PC-3 (cell line): ENCODE results near the gene MAGEF1. TPM values are rescaled to one million over a fixed set of nuclear protein-coding genes. Genes with fewer than 3 reads are reported as not detected.

Experiments used
- ATAC-seq: fragments of 200-7000 bp; cut with Tn5 transposase; 2 replicates; pipeline ENCODE4 v1.9.1; 2020; ENCODE audit warnings: mild to moderate bottlenecking, moderate library complexity
- BruUV-seq: library from RNA; stranded (reverse); fragments of 400-500 nt; replicated peaks from 2 replicates; lab custom pipeline; 2021; lab: Mats Ljungman, UMichigan
- CTCF ChIA-PET: fragments of 300-600 bp; sonication (Branson Sonifier 250); formaldehyde crosslinking; loops from one replicate; lab custom pipeline; 2022; ENCODE audit warnings: antibody characterized with exemption; lab: Charles Lee
- POLR2A ChIA-PET: fragments of 300-600 bp; sonication (Branson Sonifier 250); formaldehyde crosslinking; loops from one replicate; lab custom pipeline; 2022; ENCODE audit warnings: antibody characterized with exemption; ENCODE audit not compliant: unreplicated experiment; lab: Charles Lee
- DNase-seq: peaks from one replicate; pipeline ENCODE4 v3.0.0-alpha.2; 2015
- H2AFZ ChIP-seq: fragments of 300-600 bp; sonication (generic); 2 replicates; pipeline ENCODE4 v1.6.0; 2016; ENCODE audit warnings: antibody characterized with exemption, low read length
- H3F3A ChIP-seq: fragments of 300-600 bp; sonication (generic); one replicate; pipeline ENCODE4 v1.6.0; 2017; ENCODE audit warnings: antibody characterized with exemption, low read length, control low read depth, mild to moderate bottlenecking; ENCODE audit not compliant: unreplicated experiment
- H3K27ac ChIP-seq: fragments of 300-600 bp; sonication (generic); 2 replicates; pipeline ENCODE4 v1.5.1; 2016; ENCODE audit warnings: mild to moderate bottlenecking, low read length
- H3K27me3 ChIP-seq: fragments of 300-600 bp; sonication (generic); 2 replicates; pipeline ENCODE4 v1.6.1; 2016; ENCODE audit warnings: low read length, mixed read lengths
- H3K36me3 ChIP-seq: fragments of 300-600 bp; sonication (generic); 2 replicates; pipeline ENCODE4 v1.6.1; 2016; ENCODE audit warnings: low read depth, mixed run types, low read length, mixed read lengths
- H3K4me1 ChIP-seq: fragments of 300-600 bp; sonication (generic); 2 replicates; pipeline ENCODE4 v1.5.1; 2016; ENCODE audit warnings: low read length; ENCODE audit not compliant: insufficient read depth
- H3K4me2 ChIP-seq: fragments of 300-600 bp; sonication (generic); 2 replicates; pipeline ENCODE4 v1.6.0; 2016; ENCODE audit warnings: low read length
- H3K4me3 ChIP-seq: fragments of 300-600 bp; sonication (generic); 2 replicates; pipeline ENCODE4 v1.5.1; 2016; ENCODE audit warnings: mild to moderate bottlenecking, low read length, mixed read lengths
- H3K79me2 ChIP-seq: fragments of 300-600 bp; sonication (generic); 2 replicates; pipeline ENCODE4 v1.6.1; 2017; ENCODE audit warnings: low read length, mixed read lengths
- H3K9ac ChIP-seq: fragments of 300-600 bp; sonication (generic); 2 replicates; pipeline ENCODE4 v1.6.0; 2016; ENCODE audit warnings: mild to moderate bottlenecking, low read length
- H3K9me2 ChIP-seq: fragments of 300-600 bp; sonication (generic); replicated peaks from 2 replicates; pipeline ENCODE4 v1.6.1; 2016; ENCODE audit warnings: mixed run types, low read length, mixed read lengths
- H3K9me3 ChIP-seq: fragments of 300-600 bp; sonication (generic); 2 replicates; pipeline ENCODE4 v1.6.1; 2016; ENCODE audit warnings: low read length, mixed read lengths
- H4K20me1 ChIP-seq: fragments of 300-600 bp; sonication (generic); 2 replicates; pipeline ENCODE4 v1.6.1; 2016; ENCODE audit warnings: low read length, mixed read lengths
- EZH2 ChIP-seq: fragments of 300-600 bp; sonication (generic); IDR thresholded peaks from one replicate; pipeline ENCODE4 v1.6.1; 2017; ENCODE audit warnings: antibody characterized with exemption, mild to moderate bottlenecking, low read length; ENCODE audit not compliant: unreplicated experiment
- EZH2phosphoT487 ChIP-seq: fragments of 300-600 bp; sonication (generic); IDR thresholded peaks from 2 replicates; pipeline ENCODE4 v1.6.1; 2018; ENCODE audit warnings: mild to moderate bottlenecking, antibody characterized with exemption, low read length, borderline replicate concordance
- intact Hi-C: fragments of 100-400 bp; cut with micrococcal nuclease; formaldehyde crosslinking; loops from 2 replicates; pipeline ENCODE4 v1.9.0; 2023
- total RNA-seq: library from RNA; depleted of rRNA; stranded (reverse); fragments of >200 nt; gene quantifications from 2 replicates; pipeline ENCODE4 v1.2.3, GENCODE V29; 2014
- TF ChIP-seq, protein P1 (sequence below): fragments of 300-600 bp; sonication (generic); conservative IDR thresholded peaks from 2 replicates; pipeline ENCODE4 v1.5.1; 2017; ENCODE audit warnings: antibody characterized with exemption, low read depth, mild to moderate bottlenecking, low read length

MAGEF1 gene
- total RNA-seq, 1 experiment from 2014 or later: 43.6 TPM

- Histone ChIP-seq H3K27ac (no peak overlapping the region), H3K79me2 (no peaks in the 10 kb centered on the region), H4K20me1 (no peaks in the 10 kb centered on the region), H3K4me2 (no peak overlapping the region), H3K4me1 (no peaks in the 10 kb centered on the region), H3K27me3 (no peaks in the 10 kb centered on the region), H2AFZ (no peak overlapping the region), H3F3A (no peaks in the 10 kb centered on the region), H3K9me3 (no peaks in the 10 kb centered on the region), H3K36me3 (no peaks in the 10 kb centered on the region), H3K9me2 (no peaks in the 10 kb centered on the region), H3K4me3 (no peak overlapping the region), H3K9ac (no peak overlapping the region)
- ChIA-PET POLR2A (no interaction called here), CTCF (interaction anchor here (0.5 to 0.7 kb wide), 2 partner anchors 357 to 688 kb away, joined by 3 read pairs; no protein-coding TSS in a partner anchor)
- TF ChIP-seq, protein P1, sequence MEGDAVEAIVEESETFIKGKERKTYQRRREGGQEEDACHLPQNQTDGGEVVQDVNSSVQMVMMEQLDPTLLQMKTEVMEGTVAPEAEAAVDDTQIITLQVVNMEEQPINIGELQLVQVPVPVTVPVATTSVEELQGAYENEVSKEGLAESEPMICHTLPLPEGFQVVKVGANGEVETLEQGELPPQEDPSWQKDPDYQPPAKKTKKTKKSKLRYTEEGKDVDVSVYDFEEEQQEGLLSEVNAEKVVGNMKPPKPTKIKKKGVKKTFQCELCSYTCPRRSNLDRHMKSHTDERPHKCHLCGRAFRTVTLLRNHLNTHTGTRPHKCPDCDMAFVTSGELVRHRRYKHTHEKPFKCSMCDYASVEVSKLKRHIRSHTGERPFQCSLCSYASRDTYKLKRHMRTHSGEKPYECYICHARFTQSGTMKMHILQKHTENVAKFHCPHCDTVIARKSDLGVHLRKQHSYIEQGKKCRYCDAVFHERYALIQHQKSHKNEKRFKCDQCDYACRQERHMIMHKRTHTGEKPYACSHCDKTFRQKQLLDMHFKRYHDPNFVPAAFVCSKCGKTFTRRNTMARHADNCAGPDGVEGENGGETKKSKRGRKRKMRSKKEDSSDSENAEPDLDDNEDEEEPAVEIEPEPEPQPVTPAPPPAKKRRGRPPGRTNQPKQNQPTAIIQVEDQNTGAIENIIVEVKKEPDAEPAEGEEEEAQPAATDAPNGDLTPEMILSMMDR: no peak
- TF ChIP-seq EZH2: no peak
- no peak for TF ChIP-seq EZH2phosphoT487
- no TSS peak for BruUV-seq
- intact Hi-C loops: no loop called here
- ATAC-seq (no peak), DNase-seq (no peak)
These were observed 16.2 kb upstream of the MAGEF1 start for GRCh38 chr3:184728010-184728527.

DNA sequence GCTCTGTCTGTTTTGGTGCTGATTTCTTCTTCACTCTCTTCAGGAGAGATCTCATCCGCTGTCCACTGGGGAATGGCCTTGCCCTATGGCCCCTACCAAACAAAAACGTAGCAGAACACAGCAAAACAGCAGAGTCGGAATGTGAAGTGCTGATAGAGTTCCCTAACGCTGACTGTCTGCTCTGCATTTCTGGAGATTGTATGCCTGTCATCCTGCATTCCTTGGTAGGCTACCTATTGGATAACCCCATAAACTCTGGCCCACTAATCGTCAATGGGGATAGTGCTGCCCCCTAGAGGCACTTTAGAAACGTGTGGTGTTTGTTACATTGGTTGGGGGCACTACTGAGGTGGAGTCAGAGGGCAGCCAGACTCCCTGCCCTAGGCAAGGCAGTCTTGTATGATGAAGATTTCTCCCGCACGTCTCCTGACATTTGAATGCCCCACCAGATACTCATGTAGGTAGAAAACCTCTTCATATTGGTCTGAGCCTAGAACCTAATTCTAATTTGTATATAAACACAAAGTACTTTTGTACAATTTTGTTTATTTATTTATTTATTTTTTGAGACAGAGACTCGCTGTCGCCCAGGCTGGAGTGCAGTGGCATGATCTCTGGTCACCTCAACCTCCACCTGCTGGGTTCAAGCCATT, 15.6 kb upstream of the MAGEF1 start:
- Histone ChIP-seq H3K4me1 (no peaks in the 10 kb centered on the region), H3K27me3 (no peaks in the 10 kb centered on the region), H3K4me2 (no peak overlapping the region), H4K20me1 (no peaks in the 10 kb centered on the region), H3K9me2 (no peaks in the 10 kb centered on the region), H3K9me3 (no peaks in the 10 kb centered on the region), H3K79me2 (no peaks in the 10 kb centered on the region), H3K27ac (no peak overlapping the region), H3K36me3 (no peaks in the 10 kb centered on the region), H3K4me3 (no peak overlapping the region), H3K9ac (no peak overlapping the region), H2AFZ (no peak overlapping the region), H3F3A (no peaks in the 10 kb centered on the region)
- ChIA-PET CTCF (interaction anchor here (0.7 kb wide), 1 partner anchor 356 kb away, joined by 3 read pairs; no protein-coding TSS in a partner anchor), POLR2A (no interaction called here)
- intact Hi-C loops: no loop called here
- TF ChIP-seq EZH2: no peak
- TF ChIP-seq, protein P1: peak; percentile 94
- no peak for TF ChIP-seq EZH2phosphoT487
- peak; percentile 78 for DNase-seq
- ATAC-seq: peak; percentile 92
- no TSS peak for BruUV-seq

- CTCF ChIA-PET: no interaction called here
- intact Hi-C loops: no loop called here
- Histone ChIP-seq H3K4me3 (no peak overlapping the region), H3K9ac (no peak overlapping the region), H3K27me3 (no peaks in the 10 kb centered on the region), H2AFZ (no peak overlapping the region), H3K9me2 (no peaks in the 10 kb centered on the region), H3F3A (no peaks in the 10 kb centered on the region), H3K9me3 (no peaks in the 10 kb centered on the region), H3K4me2 (no peak overlapping the region), H3K36me3 (no peaks in the 10 kb centered on the region), H4K20me1 (no peaks in the 10 kb centered on the region), H3K27ac (no peak overlapping the region), H3K79me2 (no peaks in the 10 kb centered on the region), H3K4me1 (no peaks in the 10 kb centered on the region)
- ATAC-seq (peak; percentile 20; the same call in 1 of the 2 replicates), DNase-seq (no peak)
- POLR2A ChIA-PET: no interaction called here
- BruUV-seq: no TSS peak
- TF ChIP-seq, protein P1: no peak
- TF ChIP-seq EZH2 (no peak), EZH2phosphoT487 (no peak)
These were observed 14.6 kb upstream of the MAGEF1 start for GRCh38 chr3:184726497-184726896.
